Kidney (tissue), 14 donors: ENCODE data around the gene MTRR. TPM values are rescaled to one million over a fixed set of nuclear protein-coding genes. Genes with fewer than 3 reads are reported as not detected.
A peak's percentile ranks its signal among the peaks of the same experiment; 100 is the strongest.

Experiments used
- DNase-seq, 5 donors: peaks; one replicate each; pipeline ENCODE4 v3.0.0-alpha.2; 2013 to 2020
- FAIRE-seq: peaks from 2 replicates; lab custom pipeline; 2012; peaks lifted over from hg19 to GRCh38; lab: Jason Lieb, UNC
- H3K27ac ChIP-seq, 2 donors: one replicate each; pipeline ENCODE4 v1.7.0; 2013; ENCODE audit warnings: low read depth in 2 of 2, low read length in 2 of 2, inconsistent platforms in 1 of 2
- H3K27me3 ChIP-seq: one replicate; pipeline ENCODE4 v1.7.1; 2013; ENCODE audit warnings: low read length, inconsistent platforms; ENCODE audit not compliant: control insufficient read depth, insufficient read depth
- H3K36me3 ChIP-seq, 3 donors: one replicate each; pipeline versions ENCODE4 v1.7.0 to v1.7.1; 2013; ENCODE audit warnings: low read length in 3 of 3, control low read depth in 1 of 3, inconsistent platforms in 1 of 3; ENCODE audit not compliant: insufficient read depth in 3 of 3, control insufficient read depth in 2 of 3
- H3K4me1 ChIP-seq, 3 donors: one replicate each; pipeline versions ENCODE4 v1.7.0 to v1.7.1; 2013; ENCODE audit warnings: low read length in 3 of 3, inconsistent platforms in 1 of 3, low read depth in 1 of 3; ENCODE audit not compliant: control insufficient read depth in 2 of 3, insufficient read depth in 2 of 3
- H3K4me3 ChIP-seq, 3 donors: one replicate each; pipeline versions ENCODE4 v1.7.0 to v1.8.1; 2013; ENCODE audit warnings: low read length in 3 of 3, control low read depth in 1 of 3, inconsistent platforms in 1 of 3
- H3K9ac ChIP-seq, 3 donors: one replicate each; pipeline versions ENCODE4 v1.7.0 to v1.7.1; 2013; ENCODE audit warnings: low read length in 3 of 3, control low read depth in 1 of 3, inconsistent platforms in 1 of 3
- H3K9me3 ChIP-seq, 3 donors: one replicate each; pipeline versions ENCODE4 v1.7.0 to v1.7.1; 2013; ENCODE audit warnings: low read length in 3 of 3, control low read depth in 1 of 3, inconsistent platforms in 1 of 3; ENCODE audit not compliant: control insufficient read depth in 2 of 3, insufficient read depth in 1 of 3
- CTCF ChIP-seq: IDR thresholded peaks from 3 replicates; pipeline ENCODE4 v1.5.1; 2012; ENCODE audit warnings: mild to moderate bottlenecking, moderate library complexity, borderline replicate concordance; ENCODE audit not compliant: insufficient read depth; ENCODE audit errors: extremely low read depth
- intact Hi-C: fragments of 100-400 bp; cut with DNase I; formaldehyde crosslinking; loops from one replicate; pipeline ENCODE4 v1.11.1; 2022
- polyA plus RNA-seq: library from polyadenylated mRNA; stranded (reverse); fragments of 350-450 nt; fragmentation: Illumina TruSeq; extraction: RNeasy Lipid Tissue Mini Kit (QIAGEN cat#74804); gene quantifications from one replicate; pipeline ENCODE4 v1.2.3, GENCODE V29; 2014; ENCODE audit warnings: low read depth, low replicate concordance; ENCODE audit not compliant: insufficient read depth
- total RNA-seq: library from RNA; stranded (reverse); fragmentation: NEBNext Ultra II Directional; extraction: Animal tissue kit (Norgen Biotek cat#: 25700); gene quantifications from one replicate; pipeline ENCODE4 v1.2.1, GENCODE V29; 2021
- donor health status: control.
- donor health status: control.
- donor health status: control.
- donor health status: control.
- donor health status: control.
- donor health status: DM: yes; HTN: yes; CAD: no.
- donor health status: Normal renal cell carcinoma (clear cell type).

MTRR gene
- total and polyA plus RNA-seq, 2 donors from 2014 or later = 19.6 to 75.8 TPM

- Histone ChIP-seq H3K9me3 (no peaks in the 10 kb centered on the region), H3K9ac (no peak overlapping the region), H3K4me3 (no peak overlapping the region), H3K27ac (no peak overlapping the region), H3K4me1 (no peaks in the 10 kb centered on the region), H3K36me3 (no peaks in the 10 kb centered on the region), H3K27me3 (no peaks in the 10 kb centered on the region)
- intact Hi-C loops = no loop called here
- FAIRE-seq = no peak
- no peak for TF ChIP-seq CTCF
- DNase-seq = no peak
These were observed 44.0 kb upstream of the MTRR start for GRCh38 chr5:7824995-7825394.

- TF ChIP-seq CTCF = no peak
- H3K36me3 ChIP-seq = no peaks in the 10 kb centered on the region
- no peak for FAIRE-seq
- H3K27me3 ChIP-seq = no peaks in the 10 kb centered on the region
- H3K9ac ChIP-seq = no peak overlapping the region
- H3K9me3 ChIP-seq = no peaks in the 10 kb centered on the region
- peak in 1 of 5 donors; percentile 26 for DNase-seq
- no peak overlapping the region for H3K27ac ChIP-seq
- H3K4me3 ChIP-seq = no peak overlapping the region
- no peaks in the 10 kb centered on the region for H3K4me1 ChIP-seq
- intact Hi-C loops = no loop called here
These were observed 43.3 kb upstream of the MTRR start for GRCh38 chr5:7825630-7826029.

GRCh38 chr5:7827610-7828009 is 41.3 kb upstream of the MTRR start:
- intact Hi-C loops = no loop called here
- Histone ChIP-seq H3K9ac (no peak overlapping the region), H3K27me3 (no peaks in the 10 kb centered on the region), H3K9me3 (no peaks in the 10 kb centered on the region), H3K4me1 (no peaks in the 10 kb centered on the region), H3K27ac (no peak overlapping the region), H3K36me3 (no peaks in the 10 kb centered on the region), H3K4me3 (no peak overlapping the region)
- DNase-seq (no peak), FAIRE-seq (no peak)
- TF ChIP-seq CTCF = no peak

- Histone ChIP-seq H3K9me3 (no peaks in the 10 kb centered on the region), H3K4me3 (no peak overlapping the region), H3K27me3 (no peaks in the 10 kb centered on the region), H3K36me3 (no peaks in the 10 kb centered on the region), H3K9ac (no peak overlapping the region), H3K4me1 (no peaks in the 10 kb centered on the region), H3K27ac (no peak overlapping the region)
- intact Hi-C loops = no loop called here
- FAIRE-seq (no peak), DNase-seq (no peak)
- TF ChIP-seq CTCF = no peak
These were observed 40.7 kb upstream of the MTRR start for GRCh38 chr5:7828269-7828668.
